Esophagus squamous epithelium (tissue), 5 donors: ENCODE results near the gene IFNGR1. TPM values are rescaled to one million over a fixed set of nuclear protein-coding genes. Genes with fewer than 3 reads are reported as not detected.

Experiments
- DNase-seq: peaks from one replicate; lab custom pipeline; 2025; lab: John Stamatoyannopoulos, UW
- H3K27ac ChIP-seq, 4 donors: fragments of 200-600 bp; sonication (generic); one replicate each; pipeline ENCODE4 v1.5.1; 2016 to 2019; ENCODE audit warnings: mild to moderate bottlenecking in 1 of 4
- H3K27me3 ChIP-seq, 4 donors: fragments of 200-600 bp; sonication (generic); 1 replicate in 3 of 4; 2 replicates in 1 of 4; pipeline versions ENCODE4 v1.5.1 to v1.6.0; 2017 to 2021; ENCODE audit warnings: antibody characterized with exemption in 1 of 4
- H3K36me3 ChIP-seq, 3 donors: fragments of 200-600 bp; sonication (generic); one replicate each; pipeline ENCODE4 v1.5.1; 2016 to 2019
- H3K4me1 ChIP-seq, 3 donors: fragments of 200-600 bp; sonication (generic); one replicate each; pipeline ENCODE4 v1.5.1; 2017 to 2019
- H3K4me3 ChIP-seq, 4 donors: fragments of 200-600 bp; sonication (generic); 1 replicate in 3 of 4; 2 replicates in 1 of 4; pipeline ENCODE4 v1.5.1; 2016 to 2019; ENCODE audit warnings: mild to moderate bottlenecking in 2 of 4, moderate library complexity in 1 of 4
- H3K9me3 ChIP-seq, 3 donors: fragments of 200-600 bp; sonication (generic); one replicate each; pipeline ENCODE4 v1.5.1; 2016 to 2019
- CTCF ChIP-seq, 6 experiments: fragments of 450-650 bp in 4 of 6; fragments of 200-600 bp in 2 of 6; sonication (generic) in 2 of 6; IDR thresholded peaks; one replicate each; pipeline ENCODE4 v1.5.1; 2016 to 2019; ENCODE audit warnings: antibody characterized with exemption in 6 of 6, mild to moderate bottlenecking in 4 of 6, moderate library complexity in 4 of 6
- POLR2A ChIP-seq, 4 donors: fragments of 450-650 bp; IDR thresholded peaks; one replicate each; pipeline ENCODE4 v1.6.1; 2017; ENCODE audit warnings: antibody characterized with exemption in 4 of 4, mild to moderate bottlenecking in 4 of 4, moderate library complexity in 3 of 4
- WGBS, 2 donors: methylation state at CpG; one replicate each; pipeline ENCODE4 v1.1.5; 2018; 5-methylcytosine and 5-hydroxymethylcytosine counted together
- intact Hi-C: fragments of 100-400 bp; cut with DNase I; formaldehyde crosslinking; loops from one replicate; pipeline ENCODE4 v1.15.0; 2022
- total RNA-seq, 4 donors: library from RNA; depleted of rRNA; stranded (reverse); fragments of >200 nt; gene quantifications; one replicate each; pipeline ENCODE4 v1.1.0, GENCODE V29; 2016
- donor health status: DM: yes; HTN: yes; CAD: no.

IFNGR1 gene
- total RNA-seq, result 10 to 100 TPM; 33.8 to 96.8 (median 84.8) TPM

DNA sequence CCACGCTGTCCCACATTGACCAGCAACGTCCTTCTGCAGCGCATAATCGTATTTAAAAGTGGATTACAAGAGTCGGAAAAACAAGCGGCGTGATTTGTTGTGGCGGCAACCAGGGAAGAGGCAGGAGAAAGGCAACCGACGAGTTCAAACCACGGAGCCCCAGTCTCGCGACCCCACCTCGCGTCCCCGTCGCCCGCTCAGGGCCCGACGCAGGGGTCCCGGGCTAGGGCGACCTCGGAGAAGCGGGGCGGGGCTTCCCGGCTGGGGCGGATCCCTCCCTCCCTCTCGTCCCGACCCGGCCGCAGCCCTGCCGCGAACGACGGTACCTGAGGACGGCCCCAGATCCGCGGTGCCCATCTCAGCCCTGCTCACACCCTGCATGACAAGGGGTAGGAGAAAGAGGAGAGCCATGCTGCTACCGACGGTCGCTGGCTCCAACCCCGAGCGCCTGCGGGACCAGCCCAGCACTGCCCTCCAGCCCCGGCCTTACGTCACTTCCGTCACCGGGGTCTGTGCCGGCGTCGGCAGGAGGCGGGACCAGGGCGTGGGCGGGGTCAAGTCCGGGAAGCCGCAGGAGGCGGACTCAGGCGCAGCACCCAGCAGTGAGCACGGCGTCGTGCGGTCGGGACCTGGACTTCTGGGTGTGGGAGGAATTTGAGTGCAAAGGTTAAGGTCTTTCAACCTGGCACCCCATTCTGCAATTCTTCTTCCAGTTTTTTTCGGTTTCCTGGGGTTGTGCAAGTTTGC is at the start of gene IFNGR1:
Gene IFNGR1 (minus strand): TSS at position 469 of the 747 bp plus-strand sequence. CDS start 58 bp downstream, at position 411.
- Histone ChIP-seq H3K9me3 (no peaks in the 10 kb centered on the region), H3K27ac (peak within 1 kb of the TSS; percentile 94 to 100 (median 99)), H3K36me3 (no peaks in the 10 kb centered on the region), H3K27me3 (no peaks in the 10 kb centered on the region), H3K4me3 (peak within 1 kb of the TSS; percentile 84 to 97 (median 89)), H3K4me1 (peaks cover 34 to 90% (median 47%) of the 10 kb centered on the region in 3 donors)
- peak in 1 of 6 experiments; percentile 7 for TF ChIP-seq CTCF (IDR thresholded peaks at IDR 0.05)
- TF ChIP-seq POLR2A (IDR thresholded peaks at IDR 0.05), result peak in 3 of 4 donors; percentile 97 to 100 (median 98)
- intact Hi-C loops, result no loop called here
- peak; percentile 73 for DNase-seq
- 0 to 1% methylated on average over 15 to 17 of the region's 64 CpGs for WGBS, 2 donors

- intact Hi-C loops, result no loop called here
- no peaks in the 10 kb centered on the region for H3K36me3 ChIP-seq
Measured at GRCh38 chr6:137268911-137269310, 49.7 kb upstream of the IFNGR1 start.

GRCh38 chr6:137266309-137266586 is 47.1 kb upstream of the IFNGR1 start:
- Histone ChIP-seq H3K4me3 (no peak overlapping the region), H3K4me1 (peaks cover 7 to 32% (median 10%) of the 10 kb centered on the region in 3 donors), H3K36me3 (no peaks in the 10 kb centered on the region), H3K27ac (peak overlapping the region in 1 of 4 donors; percentile 9), H3K27me3 (peaks cover 0 to 15% (median 0%) of the 10 kb centered on the region in 4 donors), H3K9me3 (no peaks in the 10 kb centered on the region)
- TF ChIP-seq POLR2A (IDR thresholded peaks at IDR 0.05) (no peak), CTCF (IDR thresholded peaks at IDR 0.05) (no peak)
- no peak for DNase-seq
- intact Hi-C loops, result no loop called here
- WGBS, 2 donors, result 78% methylated on average over 4 of the region's 4 CpGs

More at GRCh38 chr6:137268911-137269310, 49.7 kb upstream of the IFNGR1 start:
- H3K4me1 ChIP-seq, result peaks cover 3 to 13% (median 7%) of the 10 kb centered on the region in 3 donors
- peaks cover 0 to 10% (median 0%) of the 10 kb centered on the region in 4 donors for H3K27me3 ChIP-seq
- 87 to 96% methylated on average over 3 of the region's 3 CpGs for WGBS, 2 donors
- no peak for TF ChIP-seq CTCF (IDR thresholded peaks at IDR 0.05)
- TF ChIP-seq POLR2A (IDR thresholded peaks at IDR 0.05), result no peak
- DNase-seq, result no peak
- no peak overlapping the region for H3K4me3 ChIP-seq
- no peak overlapping the region for H3K27ac ChIP-seq
- no peaks in the 10 kb centered on the region for H3K9me3 ChIP-seq

DNA sequence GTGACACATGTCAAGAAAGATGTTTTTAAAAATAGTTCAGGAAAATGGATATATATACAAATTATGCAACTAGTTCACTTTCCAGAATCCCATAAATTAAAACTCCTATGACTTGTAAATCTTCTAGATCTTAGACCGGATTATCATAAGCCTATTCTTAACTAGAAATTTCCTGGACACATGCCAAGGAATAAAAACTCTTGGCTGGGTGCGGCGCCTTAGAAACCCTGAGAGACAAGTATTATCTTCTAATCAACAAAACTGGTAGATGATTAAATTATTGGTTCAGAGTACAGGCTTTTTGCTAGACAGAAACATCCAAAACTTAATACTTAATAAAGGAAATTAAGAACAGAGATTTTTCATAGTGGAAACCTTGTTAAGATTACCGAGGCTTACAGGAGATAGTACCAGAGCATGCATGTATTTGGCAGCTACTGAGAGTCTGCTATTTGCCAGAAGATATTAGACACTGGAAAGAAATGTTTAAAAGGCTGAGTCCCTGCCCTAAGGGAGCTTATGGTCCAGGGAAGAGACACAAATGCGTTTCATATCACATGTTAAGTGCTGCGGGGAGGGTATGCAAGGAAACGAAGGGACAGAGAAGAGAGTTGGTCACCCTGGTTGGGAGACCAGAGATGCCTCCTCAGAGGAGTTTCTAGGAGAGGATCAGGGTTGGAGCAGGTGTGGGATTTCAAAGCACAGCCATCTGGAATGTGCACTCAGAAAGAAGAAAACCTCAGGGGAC is 46.5 kb upstream of the IFNGR1 start:
- H3K27me3 ChIP-seq, result peaks cover 0 to 15% (median 0%) of the 10 kb centered on the region in 4 donors
- no peaks in the 10 kb centered on the region for H3K36me3 ChIP-seq
- no peaks in the 10 kb centered on the region for H3K9me3 ChIP-seq
- peaks cover 12 to 37% (median 16%) of the 10 kb centered on the region in 3 donors for H3K4me1 ChIP-seq
- TF ChIP-seq CTCF (IDR thresholded peaks at IDR 0.05) (no peak), POLR2A (IDR thresholded peaks at IDR 0.05) (no peak)
- H3K4me3 ChIP-seq, result no peak overlapping the region
- intact Hi-C loops, result no loop called here
- no peak for DNase-seq
- 29 to 44% methylated on average over 7 of the region's 7 CpGs for WGBS, 2 donors
- H3K27ac ChIP-seq, result peak overlapping the region in 2 of 4 donors; percentile 9 to 21
